Psoas muscle (tissue), 8 donors: ENCODE data around the gene WNT6. TPM values are rescaled to one million over a fixed set of nuclear protein-coding genes. Genes with fewer than 3 reads are reported as not detected.

Experiments used
- ATAC-seq, 4 donors: fragments of 200-7000 bp; cut with Tn5 transposase; one replicate each; pipeline ENCODE4 v1.9.1; 2020; ENCODE audit warnings: moderate library complexity in 3 of 4, mild to moderate bottlenecking in 2 of 4
- DNase-seq, 2 donors: peaks; one replicate each; pipeline ENCODE4 v3.0.0-alpha.2; 2020
- H3K27ac ChIP-seq: fragments of 200-600 bp; one replicate; pipeline ENCODE4 v1.8.0; 2022
- H3K27me3 ChIP-seq, 3 donors: fragments of 200-600 bp in 1 of 3; one replicate each; pipeline versions ENCODE4 v1.6.1 to v1.8.0; 2013 to 2022; ENCODE audit warnings: low read length in 2 of 3, mild to moderate bottlenecking in 2 of 3, moderate library complexity in 1 of 3; ENCODE audit not compliant: insufficient read depth in 3 of 3
- H3K36me3 ChIP-seq, 2 donors: fragments of 200-600 bp in 1 of 2; one replicate each; pipeline versions ENCODE4 v1.6.1 to v1.8.0; 2013 to 2022; ENCODE audit warnings: low read depth in 1 of 2, mild to moderate bottlenecking in 1 of 2, moderate library complexity in 1 of 2; ENCODE audit not compliant: insufficient read depth in 1 of 2
- H3K4me1 ChIP-seq: fragments of 200-600 bp; one replicate; pipeline ENCODE4 v1.8.0; 2022
- H3K4me3 ChIP-seq: fragments of 200-600 bp; one replicate; pipeline ENCODE4 v1.8.0; 2022; ENCODE audit warnings: mild to moderate bottlenecking
- H3K9me3 ChIP-seq: fragments of 200-600 bp; one replicate; pipeline ENCODE4 v1.8.0; 2022
- CTCF ChIP-seq: fragments of 200-600 bp; IDR thresholded peaks from one replicate; pipeline ENCODE4 v1.8.0; 2022; ENCODE audit warnings: antibody characterized with exemption
- WGBS, 3 donors: extraction: QIAGEN DNeasy Blood & Tissue Kit; methylation state at CpG; one replicate each; pipeline versions ENCODE4 v1.1.6 to v1.1.7; 2013; 5-methylcytosine and 5-hydroxymethylcytosine counted together
- intact Hi-C, 2 donors: fragments of 100-400 bp; cut with DNase I; formaldehyde crosslinking; loops; one replicate each; pipeline versions ENCODE4 v1.11.0 to v1.14.2; 2022
- polyA plus RNA-seq, 3 donors: library from polyadenylated mRNA; stranded (reverse); fragments of 200-250 nt; gene quantifications; one replicate each; pipeline ENCODE4 v1.2.3, GENCODE V29; 2013
- total RNA-seq, 4 donors: library from RNA; stranded (reverse); fragmentation: NEBNext Ultra II Directional in 2 of 4; extraction: Animal tissue kit (Norgen Biotek cat#: 25700) in 2 of 4; gene quantifications; one replicate each; pipeline versions ENCODE4 v1.2.1 to v1.2.4, GENCODE V29; 2021 to 2023
- donor health status: healthy with polysubstance abuse.
- donor health status: DM: no; HTN: no; CAD: no; lungs with moderate emphysema.
- donor health status: Bipolar disorder and iron deficiency.
- donor health status: healthy.
- donor health status: DM: yes; HTN: yes; CAD: no.
- donor health status: DM: no; HTN: no; CAD: no.
- donor health status: DM: no; HTN: no; CAD: no.
- donor health status: DM: yes; HTN: yes; CAD: no.

The WNT6 gene
- total and polyA plus RNA-seq, 7 donors = 0.05 to 1.0 (median 0.20) TPM

DNA sequence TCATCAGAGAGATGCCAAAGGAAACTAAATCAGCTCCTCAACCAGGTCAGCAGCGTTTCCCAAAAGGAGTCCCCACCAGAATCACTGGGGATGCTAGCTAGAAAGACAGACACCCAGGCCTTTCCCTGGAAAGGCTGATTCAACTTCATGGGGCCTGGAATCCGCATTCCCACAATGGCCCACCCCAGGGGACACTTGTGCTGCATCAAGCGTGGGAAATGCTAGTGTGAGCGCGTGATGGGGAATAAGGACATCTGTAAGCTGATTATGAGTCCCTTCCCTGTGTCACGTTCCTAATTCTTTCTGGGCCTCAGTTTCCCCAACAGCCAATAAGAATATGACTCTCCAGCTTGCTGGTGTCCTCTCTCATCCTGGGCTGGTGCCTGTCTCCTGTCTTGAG, 18.9 kb downstream of the WNT6 start:
- H3K36me3 ChIP-seq = no peaks in the 10 kb centered on the region
- WGBS, 3 donors = 55 to 71% (median 63%) methylated on average over 6 of the region's 6 CpGs
- ATAC-seq = no peak
- no peaks in the 10 kb centered on the region for H3K9me3 ChIP-seq
- no peak for TF ChIP-seq CTCF
- no peak overlapping the region for H3K4me3 ChIP-seq
- peaks cover 5% of the 10 kb centered on the region for H3K4me1 ChIP-seq
- peak in 1 of 2 donors; percentile 8 for DNase-seq
- intact Hi-C loops = no loop called here
- no peak overlapping the region for H3K27ac ChIP-seq
- peaks cover 0 to 85% (median 28%) of the 10 kb centered on the region in 3 donors for H3K27me3 ChIP-seq

GRCh38 chr2:218878926-218879761, 19.5 kb downstream of the WNT6 start:
- WGBS, 3 donors = 34 to 43% (median 42%) methylated on average over 14 to 16 of the region's 16 CpGs
- intact Hi-C loops = no loop called here
- H3K9me3 ChIP-seq = no peaks in the 10 kb centered on the region
- ATAC-seq = no peak
- peak in 1 of 2 donors; percentile 33 for DNase-seq
- peaks cover 5% of the 10 kb centered on the region for H3K4me1 ChIP-seq
- H3K27me3 ChIP-seq = peaks cover 0 to 82% (median 23%) of the 10 kb centered on the region in 3 donors
- no peak for TF ChIP-seq CTCF
- H3K27ac ChIP-seq = no peak overlapping the region
- no peak overlapping the region for H3K4me3 ChIP-seq
- H3K36me3 ChIP-seq = no peaks in the 10 kb centered on the region

GRCh38 chr2:218879776-218880101, 20.1 kb downstream of the WNT6 start:
- H3K9me3 ChIP-seq = no peaks in the 10 kb centered on the region
- no peaks in the 10 kb centered on the region for H3K36me3 ChIP-seq
- H3K27me3 ChIP-seq = peaks cover 0 to 76% (median 19%) of the 10 kb centered on the region in 3 donors
- intact Hi-C loops = no loop called here
- ATAC-seq = no peak
- H3K27ac ChIP-seq = no peak overlapping the region
- WGBS, 3 donors = 24 to 29% (median 25%) methylated on average over 11 of the region's 11 CpGs
- peak in 1 of 2 donors; percentile 52 for DNase-seq
- H3K4me1 ChIP-seq = peaks cover 5% of the 10 kb centered on the region
- H3K4me3 ChIP-seq = peak overlapping the region; percentile 26
- TF ChIP-seq CTCF = no peak

- ATAC-seq = peak in 1 of 4 donors; percentile 12
- intact Hi-C loops = no loop called here
Measured at GRCh38 chr2:218880102-218880858, 20.7 kb downstream of the WNT6 start, which contains the start of gene WNT10A. Gene WNT10A, plus strand, starts transcription at chr2:218880852. Its CDS starts 144 bp downstream, at chr2:218880996.

More at GRCh38 chr2:218880102-218880858, 20.7 kb downstream of the WNT6 start, which contains the start of gene WNT10A:
- H3K27ac ChIP-seq = no peak within 1 kb of the TSS
- H3K9me3 ChIP-seq = no peaks in the 10 kb centered on the region
- H3K27me3 ChIP-seq = peaks cover 0 to 73% (median 19%) of the 10 kb centered on the region in 3 donors
- 3 to 6% (median 4%) methylated on average over 31 to 58 of the region's 58 CpGs for WGBS, 3 donors
- peak within 1 kb of the TSS; percentile 26 for H3K4me3 ChIP-seq
- H3K36me3 ChIP-seq = no peaks in the 10 kb centered on the region
- peaks cover 5% of the 10 kb centered on the region for H3K4me1 ChIP-seq
- DNase-seq = peak; percentile 44 to 68
- TF ChIP-seq CTCF = no peak
